Omental fat pad (tissue), 4 donors: Measurements from ENCODE around the gene LTF. TPM values are rescaled to one million over a fixed set of nuclear protein-coding genes. Genes with fewer than 3 reads are reported as not detected.

Source experiments
- ATAC-seq: fragments of 150-250 bp; one replicate; pipeline ENCODE4 v1.9.1; 2016; ENCODE audit warnings: mild to moderate bottlenecking, moderate library complexity; ENCODE audit not compliant: low FRiP score
- DNase-seq: peaks from one replicate; pipeline ENCODE4 v3.0.0-alpha.2; 2019; ENCODE audit warnings: low spot score
- CTCF ChIP-seq, 3 donors: fragments of 450-650 bp; IDR thresholded peaks; one replicate each; pipeline ENCODE4 v1.5.1; 2016 to 2017; ENCODE audit warnings: antibody characterized with exemption in 3 of 3, mild to moderate bottlenecking in 3 of 3, moderate library complexity in 2 of 3
- total RNA-seq, 4 donors: library from RNA; depleted of rRNA; stranded (reverse); fragments of >200 nt; gene quantifications; one replicate each; pipeline ENCODE4 v1.1.0, GENCODE V29; 2016

The LTF gene
- total RNA-seq, 4 donors from 2014 or later, result 3.0 to 9.6 (median 6.9) TPM

DNA sequence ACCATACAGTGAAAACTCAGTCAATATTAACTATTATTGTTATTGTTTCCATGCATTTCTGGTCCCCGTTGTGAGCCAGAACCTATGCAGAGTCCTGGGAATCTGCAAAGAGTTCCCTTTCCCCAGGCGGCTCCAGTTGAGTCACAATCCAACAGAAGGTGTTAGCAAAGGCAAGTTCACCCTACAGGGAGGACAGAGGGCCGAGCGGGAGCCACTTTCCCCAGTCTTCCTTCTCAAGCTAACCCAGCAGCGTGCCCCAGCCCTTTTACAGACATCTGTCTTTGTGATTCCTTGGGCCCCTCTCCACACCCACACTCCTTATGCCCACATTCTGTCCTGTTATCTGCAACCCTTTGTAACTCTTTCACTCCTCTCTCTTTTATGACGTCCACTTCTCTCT is 13.1 kb upstream of the LTF start:
- no peak for ATAC-seq
- no peak for TF ChIP-seq CTCF (IDR thresholded peaks at IDR 0.05)
- DNase-seq, result no peak

GRCh38 chr3:46477145-46477544 is 12.4 kb upstream of the LTF start:
- DNase-seq, result no peak
- no peak for ATAC-seq
- no peak for TF ChIP-seq CTCF (IDR thresholded peaks at IDR 0.05)

- DNase-seq (no peak), ATAC-seq (no peak)
Measured at GRCh38 chr3:46472736-46473135, 8.0 kb upstream of the LTF start.

DNA sequence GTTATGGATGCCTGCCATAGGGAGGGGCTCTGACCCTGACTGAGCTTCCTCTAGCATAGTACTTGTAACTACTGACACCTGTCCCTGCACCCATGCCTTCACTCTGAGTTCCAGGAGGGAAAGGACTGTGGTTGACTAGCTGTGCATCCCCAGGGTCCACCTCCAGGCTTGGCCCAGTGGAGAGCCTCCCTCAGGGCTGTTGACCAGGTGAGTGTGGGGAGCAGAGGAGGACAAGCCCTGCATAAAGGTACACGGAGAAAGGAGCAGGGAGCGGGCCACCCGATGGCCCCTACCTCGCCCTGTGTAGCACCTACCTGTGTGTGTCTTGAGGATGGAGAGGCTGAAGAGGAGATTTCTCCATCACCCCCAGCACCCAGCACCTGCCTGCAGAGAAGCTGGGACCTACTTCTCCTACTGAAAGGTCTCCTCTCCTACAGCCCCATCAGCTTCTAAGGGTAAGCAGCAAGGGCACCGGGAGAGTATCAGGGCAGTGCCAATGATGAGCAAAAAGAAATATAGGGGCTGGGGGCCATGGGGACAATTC is 6.7 kb upstream of the LTF start:
- ATAC-seq, result no peak

More at GRCh38 chr3:46472736-46473135, 8.0 kb upstream of the LTF start:
- no peak for TF ChIP-seq CTCF (IDR thresholded peaks at IDR 0.05)

GRCh38 chr3:46470831-46471230 is 6.1 kb upstream of the LTF start:
- ATAC-seq (no peak), DNase-seq (no peak)
- no peak for TF ChIP-seq CTCF (IDR thresholded peaks at IDR 0.05)

More for the DNA sequence above, 6.7 kb upstream of the LTF start:
- no peak for DNase-seq
- no peak for TF ChIP-seq CTCF (IDR thresholded peaks at IDR 0.05)

DNA sequence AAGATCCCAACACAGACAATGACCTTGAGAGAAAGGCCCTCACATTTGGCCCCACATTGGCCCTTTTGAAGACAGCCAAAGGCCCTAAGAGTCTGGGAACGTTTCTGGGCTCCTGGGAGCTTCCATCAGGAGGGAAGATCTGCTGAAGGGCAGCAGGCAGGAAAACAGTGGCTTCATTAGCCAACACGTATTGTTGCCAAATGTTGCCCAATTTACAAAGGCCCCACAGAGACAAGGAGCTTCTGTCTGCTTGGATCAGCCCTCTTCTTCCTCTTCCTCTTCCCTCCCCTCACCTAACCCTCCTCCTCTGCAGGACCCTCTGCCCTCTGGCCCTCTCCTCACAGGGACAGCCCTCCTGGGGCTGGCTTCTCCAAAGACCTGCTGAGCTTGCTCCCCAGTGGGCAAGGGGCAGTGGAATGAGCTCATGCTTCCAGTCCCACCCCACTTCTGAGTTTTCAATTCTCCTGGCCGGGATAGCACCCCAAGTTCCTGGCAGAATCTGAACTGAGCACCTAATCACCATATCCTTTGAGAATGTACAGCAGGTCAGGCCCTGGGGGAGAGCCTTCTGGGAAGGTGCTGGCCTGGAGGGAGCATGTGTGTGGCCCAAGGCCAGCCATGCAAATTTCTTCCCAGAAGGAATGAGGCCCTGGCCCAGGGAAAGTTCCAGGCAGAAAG is 5.1 kb upstream of the LTF start:
- peak; percentile 49 for ATAC-seq

More for the DNA sequence above, 5.1 kb upstream of the LTF start:
- no peak for DNase-seq
- no peak for TF ChIP-seq CTCF (IDR thresholded peaks at IDR 0.05)
